GM23248 (cell line): Measurements from ENCODE around the gene DEDD. TPM values are rescaled to one million over a fixed set of nuclear protein-coding genes. Genes with fewer than 3 reads are reported as not detected.

Experiments used
- DNase-seq: peaks from one replicate; pipeline ENCODE4 v3.0.0-alpha.2; 2015
- H2AFZ ChIP-seq: fragments of 200-600 bp; sonication (generic); 2 replicates; pipeline ENCODE4 v1.6.1; 2016; ENCODE audit warnings: antibody characterized with exemption
- H3F3A ChIP-seq: fragments of 200-600 bp; sonication (generic); 2 replicates; pipeline ENCODE4 v1.6.1; 2016; ENCODE audit warnings: mild to moderate bottlenecking, antibody characterized with exemption, mixed run types; ENCODE audit not compliant: insufficient read depth
- H3K27ac ChIP-seq: fragments of 200-600 bp; sonication (generic); 2 replicates; pipeline ENCODE4 v1.5.1; 2016; ENCODE audit warnings: mild to moderate bottlenecking
- H3K27me3 ChIP-seq: fragments of 200-600 bp; sonication (generic); replicated peaks from 2 replicates; pipeline ENCODE4 v1.6.1; 2016; ENCODE audit warnings: mild to moderate bottlenecking; ENCODE audit not compliant: insufficient read depth
- H3K36me3 ChIP-seq: fragments of 200-600 bp; sonication (generic); 2 replicates; pipeline ENCODE4 v1.6.1; 2016; ENCODE audit warnings: low read depth, mild to moderate bottlenecking
- H3K4me1 ChIP-seq: fragments of 200-600 bp; sonication (generic); 2 replicates; pipeline ENCODE4 v1.6.1; 2016; ENCODE audit warnings: mild to moderate bottlenecking; ENCODE audit not compliant: insufficient read depth
- H3K4me2 ChIP-seq: fragments of 200-600 bp; sonication (generic); one replicate; pipeline ENCODE4 v1.6.1; 2016; ENCODE audit warnings: mild to moderate bottlenecking; ENCODE audit not compliant: unreplicated experiment
- H3K4me3 ChIP-seq: fragments of 200-600 bp; sonication (generic); 2 replicates; pipeline ENCODE4 v1.5.1; 2016; ENCODE audit warnings: mild to moderate bottlenecking
- H3K79me2 ChIP-seq: fragments of 200-600 bp; sonication (generic); 2 replicates; pipeline ENCODE4 v1.6.1; 2016; ENCODE audit warnings: mild to moderate bottlenecking; ENCODE audit not compliant: insufficient read depth
- H3K9ac ChIP-seq: fragments of 200-600 bp; sonication (generic); 2 replicates; pipeline ENCODE4 v1.6.1; 2016; ENCODE audit warnings: mild to moderate bottlenecking
- H3K9me2 ChIP-seq: fragments of 200-600 bp; sonication (generic); 2 replicates; pipeline ENCODE4 v1.6.1; 2016; ENCODE audit warnings: mixed run types, mild to moderate bottlenecking, moderate library complexity; ENCODE audit not compliant: insufficient read depth
- H3K9me3 ChIP-seq: fragments of 200-600 bp; sonication (generic); one replicate; pipeline ENCODE4 v1.6.1; 2017; ENCODE audit warnings: low read depth
- H4K20me1 ChIP-seq: fragments of 200-600 bp; sonication (generic); 2 replicates; pipeline ENCODE4 v1.6.0; 2016; ENCODE audit not compliant: insufficient read depth
- EZH2 ChIP-seq: fragments of 200-600 bp; sonication (generic); IDR thresholded peaks from 2 replicates; pipeline ENCODE4 v1.6.1; 2018; ENCODE audit warnings: antibody characterized with exemption, mild to moderate bottlenecking; ENCODE audit not compliant: insufficient read depth, poor library complexity, severe bottlenecking
- EZH2phosphoT487 ChIP-seq: fragments of 200-600 bp; sonication (generic); IDR thresholded peaks from 2 replicates; pipeline ENCODE4 v1.6.1; 2018; ENCODE audit warnings: antibody characterized with exemption, moderate library complexity, mild to moderate bottlenecking, low read depth; ENCODE audit not compliant: insufficient read depth
- WGBS, 2 experiments: methylation state at CpG; one replicate each; pipeline ENCODE4 v1.1.6; 2015 to 2017; ENCODE audit warnings: low lambda C conversion rate in 2 of 2, low coverage in 1 of 2; ENCODE audit errors: missing lambda C conversion rate in 2 of 2; 5-methylcytosine and 5-hydroxymethylcytosine counted together
- in situ Hi-C: fragments of 300-500 bp; cut with MboI; formaldehyde crosslinking; loops from 2 replicates; pipeline ENCODE4 v1.15.0; 2020
- polyA plus RNA-seq: library from polyadenylated mRNA; unstranded; fragments of >200 nt; fragmentation: Nextera tagmentation; extraction: Ambion mirVana; gene quantifications from 2 replicates; pipeline ENCODE4 v1.2.1, GENCODE V29; 2016
- total RNA-seq: library from RNA; depleted of rRNA; stranded (reverse); fragments of >200 nt; shearing (Covaris generic); gene quantifications from 2 replicates; pipeline ENCODE4 v1.2.3, GENCODE V29; 2014

Gene DEDD
- total and polyA plus RNA-seq, 2 experiments from 2014 or later = 36.7 to 37.8 TPM

- H3K27me3 ChIP-seq = no peaks in the 10 kb centered on the region
- H3K27ac ChIP-seq = 0 out of 2 replicates have a peak overlapping the region, but pooled peaks have one; percentile 88
- H3K36me3 ChIP-seq = peaks cover 28% of the 10 kb centered on the region
- peak overlapping the region; percentile 86 for H3K4me2 ChIP-seq
- DNase-seq = no peak
- H3K79me2 ChIP-seq = peaks cover 95% of the 10 kb centered on the region
- H3K4me1 ChIP-seq = peaks cover 21% of the 10 kb centered on the region
- H3K4me3 ChIP-seq = peak overlapping the region; percentile 98; the same call in 1 of the 2 replicates
- peaks cover 12% of the 10 kb centered on the region for H3F3A ChIP-seq
- H2AFZ ChIP-seq = no peak overlapping the region
- peak overlapping the region; percentile 91; the same call in 1 of the 2 replicates for H3K9ac ChIP-seq
- in situ Hi-C loops = no loop called here
- TF ChIP-seq EZH2 (no peak), EZH2phosphoT487 (no peak)
- no peaks in the 10 kb centered on the region for H3K9me2 ChIP-seq
- H4K20me1 ChIP-seq = no peaks in the 10 kb centered on the region
- WGBS, 2 experiments = 46 to 53% methylated on average over 1 of the region's 1 CpG
- H3K9me3 ChIP-seq = no peaks in the 10 kb centered on the region
Measured at GRCh38 chr1:161130266-161130665, 2.2 kb downstream of the DEDD start.

- H3K4me1 ChIP-seq = peaks cover 13% of the 10 kb centered on the region
- no peak overlapping the region for H3K27ac ChIP-seq
- H3K9ac ChIP-seq = no peak overlapping the region
- no peaks in the 10 kb centered on the region for H3K9me3 ChIP-seq
- H3K36me3 ChIP-seq = peaks cover 28% of the 10 kb centered on the region
- H3K27me3 ChIP-seq = no peaks in the 10 kb centered on the region
- H3K4me3 ChIP-seq = no peak overlapping the region
- no peak for TF ChIP-seq EZH2phosphoT487
- no peak for TF ChIP-seq EZH2
- peaks cover 13% of the 10 kb centered on the region for H3F3A ChIP-seq
- H2AFZ ChIP-seq = no peak overlapping the region
- H3K4me2 ChIP-seq = no peak overlapping the region
- in situ Hi-C loops = no loop called here
- 95 to 98% methylated on average over 4 of the region's 4 CpGs for WGBS, 2 experiments
- no peaks in the 10 kb centered on the region for H3K9me2 ChIP-seq
- peaks cover 92% of the 10 kb centered on the region for H3K79me2 ChIP-seq
- DNase-seq = no peak
- H4K20me1 ChIP-seq = no peaks in the 10 kb centered on the region
Measured at GRCh38 chr1:161128591-161129420, 3.7 kb downstream of the DEDD start.

GRCh38 chr1:161127649-161128048 lies 4.8 kb downstream of the DEDD start:
- Histone ChIP-seq H2AFZ (no peak overlapping the region), H3K4me3 (no peak overlapping the region), H3K36me3 (peaks cover 32% of the 10 kb centered on the region), H3K4me2 (no peak overlapping the region), H3K4me1 (peaks cover 10% of the 10 kb centered on the region), H3K9me2 (no peaks in the 10 kb centered on the region), H3K9me3 (no peaks in the 10 kb centered on the region), H3K27me3 (no peaks in the 10 kb centered on the region), H3F3A (peaks cover 8% of the 10 kb centered on the region), H3K9ac (no peak overlapping the region), H4K20me1 (no peaks in the 10 kb centered on the region), H3K79me2 (peaks cover 87% of the 10 kb centered on the region), H3K27ac (no peak overlapping the region)
- no peak for TF ChIP-seq EZH2
- no peak for TF ChIP-seq EZH2phosphoT487
- in situ Hi-C loops = no loop called here
- 98 to 100% methylated on average over 2 of the region's 2 CpGs for WGBS, 2 experiments
- DNase-seq = no peak

- Histone ChIP-seq H3F3A (peaks cover 43% of the 10 kb centered on the region), H3K4me2 (no peak overlapping the region), H3K36me3 (peaks cover 42% of the 10 kb centered on the region), H3K27me3 (no peaks in the 10 kb centered on the region), H3K79me2 (peaks cover 83% of the 10 kb centered on the region), H2AFZ (no peak overlapping the region), H3K4me1 (peaks cover 15% of the 10 kb centered on the region), H4K20me1 (no peaks in the 10 kb centered on the region), H3K9ac (no peak overlapping the region), H3K4me3 (no peak overlapping the region), H3K27ac (no peak overlapping the region), H3K9me3 (no peaks in the 10 kb centered on the region), H3K9me2 (no peaks in the 10 kb centered on the region)
- WGBS, 2 experiments = 71 to 79% methylated on average over 6 of the region's 6 CpGs
- DNase-seq = no peak
- TF ChIP-seq EZH2phosphoT487 (no peak), EZH2 (no peak)
- in situ Hi-C loops = no loop called here
Measured at GRCh38 chr1:161122967-161123366, 9.5 kb downstream of the DEDD start.
